Natural killer cell treated with Interleukin-12 subunit alpha and Interleukin-12 subunit beta and Interleukin-15 and Interleukin-18, amount 100 ng/mL, for 72 hours (primary cell): Measurements from ENCODE around the gene BMI1. TPM values are rescaled to one million over a fixed set of nuclear protein-coding genes. Genes with fewer than 3 reads are reported as not detected.
"Not testable (repeated sequence)": the region's sequence is repeated elsewhere in the genome, so short reads cannot be mapped to it uniquely, and the experiment has no call there.

ENCODE experiments used
- ATAC-seq, 2 donors: fragments of 150-1000 bp; cut with Tn5 transposase in 1 of 2; sonication (Bioruptor Pico), chemical (Tn5 transposase) in 1 of 2; 2 replicates each; pipeline ENCODE4 v1.10.0; 2021
- DNase-seq: peaks from one replicate; pipeline ENCODE4 v3.0.0; 2022; ENCODE audit warnings: low spot score
- H3K27ac Mint-ChIP-seq, 2 donors: 1 replicate in 1 of 2; 2 replicates in 1 of 2; pipeline ENCODE4 v1.8.0; 2022; ENCODE audit warnings: mixed read lengths in 2 of 2, mild to moderate bottlenecking in 1 of 2, moderate library complexity in 1 of 2
- H3K27me3 Mint-ChIP-seq, 2 donors: 1 replicate in 1 of 2; 2 replicates in 1 of 2; pipeline ENCODE4 v1.8.0; 2022; ENCODE audit warnings: mixed read lengths in 2 of 2
- H3K36me3 Mint-ChIP-seq: one replicate; pipeline ENCODE4 v1.8.0; 2022; ENCODE audit warnings: mixed read lengths
- H3K4me1 Mint-ChIP-seq, 2 donors: 1 replicate in 1 of 2; 2 replicates in 1 of 2; pipeline ENCODE4 v1.8.0; 2022; ENCODE audit warnings: low read depth in 2 of 2, mixed read lengths in 2 of 2, mild to moderate bottlenecking in 1 of 2
- H3K4me3 Mint-ChIP-seq: one replicate; pipeline ENCODE4 v1.8.0; 2022; ENCODE audit warnings: mixed read lengths
- H3K9me3 Mint-ChIP-seq: 2 replicates; pipeline ENCODE4 v1.8.0; 2022; ENCODE audit warnings: mixed read lengths
- total RNA-seq, 2 donors: library from RNA; stranded (reverse); gene quantifications; one replicate each; pipeline ENCODE4 v1.2.3, GENCODE V29; 2022

Gene BMI1
- total RNA-seq, 2 donors from 2014 or later, result 38.2 to 44.9 TPM

DNA sequence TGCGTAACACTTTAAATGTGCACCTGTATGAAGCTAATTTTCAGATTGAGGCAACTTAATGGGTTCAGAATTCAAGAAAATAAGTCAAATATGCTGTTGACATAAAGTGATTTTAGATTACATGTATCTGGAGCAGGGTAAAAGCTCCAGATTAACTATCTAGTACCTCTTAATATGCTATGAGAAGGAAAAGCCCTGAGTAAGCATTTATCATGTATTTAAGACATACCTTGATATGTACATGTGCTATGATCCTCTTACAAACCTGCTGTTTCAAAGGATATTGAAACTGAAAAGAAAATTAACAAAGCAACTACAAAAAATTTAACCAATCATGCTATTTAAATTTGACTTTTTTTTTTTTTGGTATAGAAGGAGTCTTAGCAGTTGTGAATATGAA, 28.9 kb downstream of the BMI1 start:
- no peak for ATAC-seq

GRCh38 chr10:22351131-22351703, 30.3 kb downstream of the BMI1 start:
- H3K9me3 Mint-ChIP-seq, result no peaks in the 10 kb centered on the region
- peaks cover 3 to 4% of the 10 kb centered on the region in 2 donors for H3K4me1 Mint-ChIP-seq
- H3K27me3 Mint-ChIP-seq, result peaks cover 20 to 23% of the 10 kb centered on the region in 2 donors
- H3K27ac Mint-ChIP-seq, result no peak overlapping the region
- DNase-seq (no peak), ATAC-seq (no peak)
- H3K4me3 Mint-ChIP-seq, result no peak overlapping the region
- peaks cover 5% of the 10 kb centered on the region for H3K36me3 Mint-ChIP-seq

More for the DNA sequence above, 28.9 kb downstream of the BMI1 start:
- peaks cover 27 to 31% of the 10 kb centered on the region in 2 donors for H3K27me3 Mint-ChIP-seq
- H3K4me3 Mint-ChIP-seq, result no peak overlapping the region
- no peak overlapping the region for H3K27ac Mint-ChIP-seq
- H3K36me3 Mint-ChIP-seq, result peaks cover 6% of the 10 kb centered on the region
- H3K4me1 Mint-ChIP-seq, result peaks cover 9% of the 10 kb centered on the region in 2 donors
- no peak for DNase-seq
- no peaks in the 10 kb centered on the region for H3K9me3 Mint-ChIP-seq

GRCh38 chr10:22356324-22356873, 35.5 kb downstream of the BMI1 start:
- no peak overlapping the region for H3K4me3 Mint-ChIP-seq
- peaks cover 15 to 17% of the 10 kb centered on the region in 2 donors for H3K27me3 Mint-ChIP-seq
- no peak for ATAC-seq
- no peaks in the 10 kb centered on the region for H3K36me3 Mint-ChIP-seq
- H3K4me1 Mint-ChIP-seq, result no peaks in the 10 kb centered on the region
- no peak overlapping the region for H3K27ac Mint-ChIP-seq
- no peak for DNase-seq
- H3K9me3 Mint-ChIP-seq, result no peaks in the 10 kb centered on the region

DNA sequence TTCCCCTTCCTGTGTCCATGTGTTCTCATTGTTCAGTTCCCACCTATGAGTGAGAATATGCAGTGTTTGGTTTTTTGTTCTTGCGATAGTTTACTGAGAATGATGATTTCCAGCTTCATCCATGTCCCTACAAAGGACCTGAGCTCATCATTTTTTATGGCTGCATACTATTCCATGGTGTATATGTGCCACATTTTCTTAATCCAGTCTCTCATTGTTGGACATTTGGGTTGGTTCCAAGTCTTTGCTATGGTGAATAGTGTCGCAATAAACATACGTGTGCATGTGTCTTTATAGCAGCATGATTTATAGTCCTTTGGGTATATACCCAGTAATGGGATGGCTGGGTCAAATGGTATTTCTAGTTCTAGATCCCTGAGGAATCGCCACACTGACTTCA, 36.9 kb downstream of the BMI1 start:
- H3K4me1 Mint-ChIP-seq, H3K9me3 Mint-ChIP-seq, DNase-seq, ATAC-seq, H3K4me3 Mint-ChIP-seq, H3K36me3 Mint-ChIP-seq, H3K27ac Mint-ChIP-seq: not testable (repeated sequence)
- peaks cover 14 to 17% of the 10 kb centered on the region in 2 donors for H3K27me3 Mint-ChIP-seq

- H3K27ac Mint-ChIP-seq, result no peak overlapping the region
- DNase-seq (no peak), ATAC-seq (peak in 1 of 2 donors; percentile 44)
- peaks cover 0 to 6% of the 10 kb centered on the region in 2 donors for H3K27me3 Mint-ChIP-seq
- H3K4me1 Mint-ChIP-seq, result peaks cover 0 to 14% of the 10 kb centered on the region in 2 donors
- H3K9me3 Mint-ChIP-seq, result no peaks in the 10 kb centered on the region
- H3K4me3 Mint-ChIP-seq, result no peak overlapping the region
- no peaks in the 10 kb centered on the region for H3K36me3 Mint-ChIP-seq
Observed at GRCh38 chr10:22363305-22363704, 42.4 kb downstream of the BMI1 start.

GRCh38 chr10:22364407-22365140, 43.7 kb downstream of the BMI1 start:
- Mint-ChIP-seq H3K27me3 (peaks cover 0 to 6% of the 10 kb centered on the region in 2 donors), H3K4me1 (peaks cover 2 to 26% of the 10 kb centered on the region in 2 donors), H3K36me3 (no peaks in the 10 kb centered on the region), H3K4me3 (no peak overlapping the region), H3K27ac (no peak overlapping the region), H3K9me3 (no peaks in the 10 kb centered on the region)
- DNase-seq, result no peak
- ATAC-seq, result no peak

DNA sequence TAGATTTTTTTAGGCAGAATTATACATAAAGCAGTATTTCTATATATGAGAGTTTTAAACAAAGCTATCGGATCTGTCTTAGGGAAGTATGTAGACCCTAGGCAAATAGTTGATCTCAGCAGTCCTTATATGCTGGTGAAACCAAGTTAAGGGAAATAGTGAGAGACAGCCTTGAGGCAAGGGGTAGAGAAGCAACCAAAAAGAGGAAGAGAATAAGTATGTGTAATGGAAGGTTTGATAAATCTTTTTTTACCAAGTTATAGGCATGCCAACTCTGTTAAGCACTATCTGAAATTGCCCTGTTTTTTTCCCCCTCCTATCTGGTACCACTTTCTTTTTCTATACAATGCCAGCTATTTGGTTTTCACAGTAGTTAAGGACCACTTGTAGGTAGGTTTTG, 44.3 kb downstream of the BMI1 start:
- ATAC-seq, result no peak
- H3K27me3 Mint-ChIP-seq, result peaks cover 0 to 6% of the 10 kb centered on the region in 2 donors
- no peak for DNase-seq
- H3K4me3 Mint-ChIP-seq, result no peak overlapping the region
- H3K36me3 Mint-ChIP-seq, result no peaks in the 10 kb centered on the region
- no peaks in the 10 kb centered on the region for H3K9me3 Mint-ChIP-seq
- peaks cover 2 to 28% of the 10 kb centered on the region in 2 donors for H3K4me1 Mint-ChIP-seq
- no peak overlapping the region for H3K27ac Mint-ChIP-seq

DNA sequence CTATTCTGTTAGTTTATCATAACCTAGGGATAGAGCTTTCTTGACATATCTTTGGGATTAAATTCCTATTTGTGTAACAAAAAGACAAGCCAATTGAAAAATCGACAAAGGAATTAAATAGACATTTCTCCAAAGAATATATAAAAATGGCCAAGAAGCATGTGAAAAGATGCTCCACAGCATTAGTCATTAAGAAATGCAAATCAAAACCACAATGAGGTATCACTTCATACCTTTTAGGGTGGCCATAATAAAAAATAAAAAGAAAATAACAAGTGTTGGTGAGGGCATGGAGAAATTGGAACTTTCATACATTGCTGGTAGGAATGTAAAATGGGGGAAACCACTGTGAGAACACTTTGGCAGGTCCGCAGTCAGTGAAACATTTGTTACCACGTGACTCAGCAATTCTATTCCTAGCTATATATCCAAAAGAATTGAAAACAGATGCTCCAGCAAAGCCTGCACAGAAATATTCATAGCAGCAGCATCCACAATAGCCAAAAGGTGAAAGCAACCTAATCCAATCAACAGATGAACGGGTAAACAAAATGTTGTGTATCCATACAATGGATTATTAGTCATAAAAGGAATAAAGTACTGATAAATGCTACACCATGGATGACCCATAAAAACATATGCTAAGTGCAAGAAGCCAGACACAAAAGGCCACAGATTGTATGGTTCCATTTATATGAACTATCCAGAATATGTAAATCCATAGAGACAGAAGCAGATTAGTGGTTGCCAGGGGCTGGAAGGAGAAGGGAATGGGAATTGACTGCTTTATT, 44.9 kb downstream of the BMI1 start:
- H3K4me1 Mint-ChIP-seq, result peaks cover 2 to 28% of the 10 kb centered on the region in 2 donors
- no peak overlapping the region for H3K4me3 Mint-ChIP-seq
- ATAC-seq (no peak), DNase-seq (no peak)
- H3K27me3 Mint-ChIP-seq, result peaks cover 0 to 6% of the 10 kb centered on the region in 2 donors
- no peaks in the 10 kb centered on the region for H3K36me3 Mint-ChIP-seq
- H3K9me3 Mint-ChIP-seq, result no peaks in the 10 kb centered on the region
- no peak overlapping the region for H3K27ac Mint-ChIP-seq

GRCh38 chr10:22366435-22366703, 45.5 kb downstream of the BMI1 start:
- DNase-seq, result no peak
- H3K27me3 Mint-ChIP-seq, result peaks cover 0 to 6% of the 10 kb centered on the region in 2 donors
- H3K36me3 Mint-ChIP-seq, result no peaks in the 10 kb centered on the region
- no peak for ATAC-seq
- peak overlapping the region in 1 of 2 donors; percentile 12 for H3K27ac Mint-ChIP-seq
- H3K4me1 Mint-ChIP-seq, result peaks cover 2 to 28% of the 10 kb centered on the region in 2 donors
- H3K9me3 Mint-ChIP-seq, result no peaks in the 10 kb centered on the region
- H3K4me3 Mint-ChIP-seq, result no peak overlapping the region

DNA sequence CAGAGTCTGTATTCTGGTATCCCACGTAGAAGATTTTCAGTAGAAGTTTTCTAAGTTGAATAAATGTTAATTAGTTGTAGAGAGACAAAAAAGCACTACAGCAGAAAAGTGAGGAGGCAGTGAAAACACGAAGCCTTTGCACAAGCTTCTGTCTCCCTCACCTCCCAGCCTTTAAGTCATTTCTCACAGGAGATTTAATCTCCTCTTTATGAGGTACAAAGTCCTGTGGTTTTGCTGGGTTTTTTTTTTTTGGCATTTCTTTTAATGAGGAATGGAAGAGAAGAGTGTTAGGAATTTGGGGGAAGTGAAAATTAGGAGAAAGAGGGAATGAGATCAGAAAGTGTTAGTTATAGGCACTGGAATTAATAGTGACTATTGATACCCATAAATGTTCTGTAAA, 45.9 kb downstream of the BMI1 start:
- Mint-ChIP-seq H3K9me3 (no peaks in the 10 kb centered on the region), H3K4me3 (no peak overlapping the region), H3K4me1 (peaks cover 2 to 28% of the 10 kb centered on the region in 2 donors), H3K36me3 (no peaks in the 10 kb centered on the region), H3K27me3 (peaks cover 0 to 6% of the 10 kb centered on the region in 2 donors), H3K27ac (peak overlapping the region in 1 of 2 donors; percentile 12)
- DNase-seq (no peak), ATAC-seq (no peak)

DNA sequence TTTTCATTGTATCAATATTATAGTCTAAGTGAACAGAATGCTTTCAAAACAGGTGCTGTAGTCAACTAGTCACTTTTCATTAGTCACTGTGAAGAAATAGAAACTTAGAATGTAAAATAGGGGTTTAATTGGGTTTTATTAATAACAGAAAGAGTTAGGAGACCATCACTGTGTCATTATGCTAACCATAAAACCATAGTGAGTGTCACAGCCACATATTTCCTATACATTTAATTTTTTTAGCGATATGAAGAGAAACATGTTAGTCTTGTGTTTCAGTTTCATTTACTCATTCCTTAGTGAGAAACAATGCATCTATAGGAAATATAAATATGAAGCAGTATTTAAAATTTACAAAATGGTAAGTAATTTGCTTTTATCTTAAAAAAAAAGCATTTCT, 46.6 kb downstream of the BMI1 start:
- Mint-ChIP-seq H3K27me3 (peaks cover 0 to 6% of the 10 kb centered on the region in 2 donors), H3K4me1 (peaks cover 2 to 28% of the 10 kb centered on the region in 2 donors), H3K27ac (peak overlapping the region in 1 of 2 donors; percentile 80), H3K36me3 (no peaks in the 10 kb centered on the region), H3K4me3 (peak overlapping the region; percentile 33), H3K9me3 (no peaks in the 10 kb centered on the region)
- DNase-seq, result no peak
- peak in 1 of 2 donors; percentile 75 for ATAC-seq

GRCh38 chr10:22368402-22368801, 47.5 kb downstream of the BMI1 start:
- Mint-ChIP-seq H3K9me3 (no peaks in the 10 kb centered on the region), H3K4me3 (no peak overlapping the region), H3K27me3 (peaks cover 0 to 8% of the 10 kb centered on the region in 2 donors), H3K36me3 (no peaks in the 10 kb centered on the region), H3K27ac (no peak overlapping the region), H3K4me1 (peaks cover 2 to 28% of the 10 kb centered on the region in 2 donors)
- DNase-seq, result no peak
- no peak for ATAC-seq

DNA sequence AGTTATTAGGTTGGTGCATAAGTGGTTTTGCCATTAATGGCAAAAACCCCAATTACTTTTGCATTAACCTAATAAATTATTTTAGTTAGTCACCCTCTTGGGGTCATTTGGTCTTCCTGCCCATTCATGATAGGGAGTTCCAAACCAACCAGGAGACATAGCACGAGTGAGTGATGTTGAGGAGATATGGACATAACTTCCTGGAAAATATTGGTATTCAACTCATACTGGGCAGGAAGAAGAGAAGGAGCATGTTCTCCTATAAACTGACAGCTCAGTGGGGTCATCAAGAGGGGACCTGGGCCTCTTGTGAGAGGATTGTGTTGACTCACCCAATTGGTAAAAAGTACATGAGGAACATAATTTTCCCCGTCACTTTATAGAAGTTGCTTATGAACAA, 48.1 kb downstream of the BMI1 start:
- Mint-ChIP-seq H3K4me1 (peaks cover 2 to 28% of the 10 kb centered on the region in 2 donors), H3K9me3 (no peaks in the 10 kb centered on the region), H3K36me3 (no peaks in the 10 kb centered on the region), H3K27me3 (peaks cover 0 to 8% of the 10 kb centered on the region in 2 donors), H3K4me3 (no peak overlapping the region), H3K27ac (no peak overlapping the region)
- DNase-seq (no peak), ATAC-seq (no peak)
